Lung (tissue), 12 donors: ENCODE results near the gene ACTR10. TPM values are rescaled to one million over a fixed set of nuclear protein-coding genes. Genes with fewer than 3 reads are reported as not detected.

Experiments used
- ATAC-seq: fragments of 200-7000 bp; cut with Tn5 transposase; one replicate; pipeline ENCODE4 v1.9.1; 2020; ENCODE audit warnings: moderate number of reproducible peaks; ENCODE audit not compliant: insufficient read depth, low FRiP score
- DNase-seq, 3 donors: peaks; one replicate each; pipeline ENCODE4 v3.0.0-alpha.2; 2013 to 2017
- H3K27ac ChIP-seq, 2 donors: one replicate each; pipeline ENCODE4 v1.5.1; 2013; ENCODE audit warnings: mild to moderate bottlenecking in 2 of 2, moderate library complexity in 2 of 2, control low read depth in 1 of 2, inconsistent platforms in 1 of 2, low read depth in 1 of 2, low read length in 1 of 2
- H3K27me3 ChIP-seq, 3 donors: one replicate each; pipeline ENCODE4 v1.5.1; 2013; ENCODE audit warnings: low read length in 2 of 3; ENCODE audit not compliant: control insufficient read depth in 3 of 3, insufficient read depth in 3 of 3
- H3K36me3 ChIP-seq, 4 donors: one replicate each; pipeline ENCODE4 v1.5.1; 2013; ENCODE audit warnings: low read length in 4 of 4, mild to moderate bottlenecking in 1 of 4, moderate library complexity in 1 of 4; ENCODE audit not compliant: control insufficient read depth in 4 of 4, insufficient read depth in 4 of 4
- H3K4me1 ChIP-seq, 5 donors: one replicate each; pipeline ENCODE4 v1.5.1; 2013; ENCODE audit warnings: low read length in 5 of 5, mild to moderate bottlenecking in 2 of 5, moderate library complexity in 1 of 5; ENCODE audit not compliant: control insufficient read depth in 5 of 5, insufficient read depth in 5 of 5
- H3K4me3 ChIP-seq: one replicate; pipeline ENCODE4 v1.5.1; 2013; ENCODE audit warnings: mild to moderate bottlenecking, control low read depth, moderate library complexity
- H3K9ac ChIP-seq, 2 donors: one replicate each; pipeline ENCODE4 v1.5.1; 2013; ENCODE audit warnings: low read length in 2 of 2, control low read depth in 1 of 2; ENCODE audit not compliant: insufficient read depth in 1 of 2
- H3K9me3 ChIP-seq, 4 donors: one replicate each; pipeline ENCODE4 v1.5.1; 2013; ENCODE audit warnings: low read length in 3 of 4, mild to moderate bottlenecking in 1 of 4, moderate library complexity in 1 of 4; ENCODE audit not compliant: control insufficient read depth in 4 of 4, insufficient read depth in 3 of 4
- CTCF ChIP-seq: IDR thresholded peaks from 2 replicates; pipeline ENCODE4 v1.5.1; 2012; ENCODE audit warnings: mild to moderate bottlenecking; ENCODE audit errors: control extremely low read depth, extremely low read depth
- WGBS, 2 donors: extraction: QIAGEN DNeasy Blood & Tissue Kit; methylation state at CpG; one replicate each; pipeline ENCODE4 v1.1.7; 2013; 5-methylcytosine and 5-hydroxymethylcytosine counted together
- polyA plus RNA-seq, 2 donors: library from polyadenylated mRNA; stranded (reverse); fragments of 200-250 nt; gene quantifications; one replicate each; pipeline ENCODE4 v1.2.1, GENCODE V29; 2013
- total RNA-seq, 2 donors: library from RNA; depleted of rRNA in 1 of 2; stranded (reverse); fragments of >200 nt in 1 of 2; gene quantifications; one replicate each; pipeline ENCODE4 v1.2.1, GENCODE V29; 2014 to 2021
- donor health status: control.
- donor health status: control.
- donor health status: Bipolar disorder and iron deficiency.
- donor health status: healthy.
- donor health status: DM: yes; HTN: yes; CAD: no.

ACTR10 gene
- total and polyA plus RNA-seq, 4 donors = 53.8 to 83.6 (median 67.3) TPM

- Histone ChIP-seq H3K27ac (no peak overlapping the region), H3K36me3 (no peaks in the 10 kb centered on the region), H3K9ac (no peak overlapping the region), H3K4me3 (no peak overlapping the region), H3K9me3 (no peaks in the 10 kb centered on the region), H3K4me1 (peaks cover 0 to 4% (median 0%) of the 10 kb centered on the region in 5 donors), H3K27me3 (peaks cover 0 to 5% (median 2%) of the 10 kb centered on the region in 3 donors)
- ATAC-seq (no peak), DNase-seq (no peak)
- no peak for TF ChIP-seq CTCF
- 73 to 79% methylated on average over 2 of the region's 2 CpGs for WGBS, 2 donors
Observed at GRCh38 chr14:58189176-58189575, 10.8 kb upstream of the ACTR10 start.

- DNase-seq = peak in 2 of 3 donors; percentile 15 to 46
Observed at GRCh38 chr14:58191763-58192601, 8.0 kb upstream of the ACTR10 start.

GRCh38 chr14:58193542-58193941 lies 6.4 kb upstream of the ACTR10 start:
- WGBS, 2 donors = 73 to 82% methylated on average over 2 of the region's 2 CpGs
- H3K9ac ChIP-seq = no peak overlapping the region
- peak in 2 of 3 donors; percentile 10 to 22 for DNase-seq
- H3K27me3 ChIP-seq = peaks cover 0 to 4% (median 0%) of the 10 kb centered on the region in 3 donors
- H3K36me3 ChIP-seq = no peaks in the 10 kb centered on the region
- no peak for TF ChIP-seq CTCF
- H3K9me3 ChIP-seq = no peaks in the 10 kb centered on the region
- no peak overlapping the region for H3K4me3 ChIP-seq
- H3K27ac ChIP-seq = no peak overlapping the region
- no peak for ATAC-seq
- peaks cover 0 to 4% (median 0%) of the 10 kb centered on the region in 5 donors for H3K4me1 ChIP-seq

More at GRCh38 chr14:58191763-58192601, 8.0 kb upstream of the ACTR10 start:
- Histone ChIP-seq H3K27me3 (peaks cover 0 to 5% (median 2%) of the 10 kb centered on the region in 3 donors), H3K36me3 (no peaks in the 10 kb centered on the region), H3K4me3 (no peak overlapping the region), H3K4me1 (peaks cover 0 to 4% (median 0%) of the 10 kb centered on the region in 5 donors), H3K9ac (no peak overlapping the region), H3K27ac (no peak overlapping the region), H3K9me3 (no peaks in the 10 kb centered on the region)
- WGBS, 2 donors = 62 to 71% methylated on average over 3 of the region's 3 CpGs
- ATAC-seq = no peak
- TF ChIP-seq CTCF = no peak
